Activated CD8-positive, alpha-beta memory T cell treated with anti-CD3 and anti-CD28 coated beads, Interleukin-2, amount 50 U/mL, for 24 hours (primary cell): Measurements from ENCODE around the gene SPON2.

Experiments used
- DNase-seq: peaks from one replicate; pipeline ENCODE4 v3.0.0-alpha.2; 2020; ENCODE audit errors: extremely low read depth

SPON2 gene

GRCh38 chr4:1195109-1195671 lies 22.8 kb upstream of the SPON2 start:
- DNase-seq, result no peak

GRCh38 chr4:1194010-1194900 lies 21.9 kb upstream of the SPON2 start:
- no peak for DNase-seq

GRCh38 chr4:1193206-1194009 lies 21.0 kb upstream of the SPON2 start:
- no peak for DNase-seq

- DNase-seq, result no peak
These were observed 20.3 kb upstream of the SPON2 start for GRCh38 chr4:1192493-1193205.

- no peak for DNase-seq
These were observed 19.7 kb upstream of the SPON2 start for GRCh38 chr4:1192091-1192492.

- DNase-seq, result no peak
These were observed 19.2 kb upstream of the SPON2 start for GRCh38 chr4:1191621-1192020.

GRCh38 chr4:1187182-1187581 lies 14.8 kb upstream of the SPON2 start:
- no peak for DNase-seq

GRCh38 chr4:1183985-1184773 lies 11.8 kb upstream of the SPON2 start:
- DNase-seq, result no peak

GRCh38 chr4:1182313-1182712 lies 9.9 kb upstream of the SPON2 start:
- no peak for DNase-seq

GRCh38 chr4:1180663-1181062 lies 8.3 kb upstream of the SPON2 start:
- DNase-seq, result no peak

GRCh38 chr4:1179976-1180375 lies 7.6 kb upstream of the SPON2 start:
- no peak for DNase-seq

GRCh38 chr4:1179089-1179441 lies 6.7 kb upstream of the SPON2 start:
- no peak for DNase-seq

GRCh38 chr4:1178300-1179088 lies 6.1 kb upstream of the SPON2 start:
- no peak for DNase-seq

GRCh38 chr4:1177274-1178141 lies 5.1 kb upstream of the SPON2 start:
- DNase-seq, result no peak

- DNase-seq, result no peak
These were observed 4.3 kb upstream of the SPON2 start for GRCh38 chr4:1176398-1177273.

- DNase-seq, result no peak
These were observed 3.3 kb upstream of the SPON2 start for GRCh38 chr4:1175635-1176229.

- no peak for DNase-seq
These were observed 2.7 kb upstream of the SPON2 start for GRCh38 chr4:1174941-1175634.
